Caco-2 (cell line): ENCODE measurements around the gene ELP5. TPM values are rescaled to one million over a fixed set of nuclear protein-coding genes. Genes with fewer than 3 reads are reported as not detected.
"Not testable (repeated sequence)": the region's sequence is repeated elsewhere in the genome, so short reads cannot be mapped to it uniquely, and the experiment has no call there.

Experiments used
- BruUV-seq: library from RNA; stranded (reverse); fragments of 400-500 nt; replicated peaks from 2 replicates; lab custom pipeline; 2021; lab: Mats Ljungman, UMichigan
- CTCF ChIA-PET: fragments of 300-600 bp; sonication (Branson Sonifier 250); formaldehyde crosslinking; loops from one replicate; lab custom pipeline; 2022; ENCODE audit warnings: antibody characterized with exemption; lab: Charles Lee
- POLR2A ChIA-PET: fragments of 300-600 bp; sonication (Branson Sonifier 250); formaldehyde crosslinking; loops from one replicate; lab custom pipeline; 2022; ENCODE audit warnings: antibody characterized with exemption; lab: Charles Lee
- DNase-seq, 2 experiments: peaks; one replicate each; pipeline versions ENCODE4 v3.0.0 to v3.0.0-alpha.2; 2020 to 2022
- H3K27me3 ChIP-seq: replicated peaks from 2 replicates; pipeline ENCODE4 v1.6.0; 2011; ENCODE audit warnings: low read length; ENCODE audit not compliant: control insufficient read depth, insufficient read depth
- H3K36me3 ChIP-seq: 2 replicates; pipeline ENCODE4 v1.5.1; 2011; ENCODE audit warnings: low read length; ENCODE audit not compliant: control insufficient read depth, insufficient read depth
- H3K4me1 ChIP-seq: fragments of 250-450 bp; sonication (Bioruptor Pico); 2 replicates; pipeline ENCODE4 v1.5.1; 2020; ENCODE audit warnings: mild to moderate bottlenecking
- H3K4me3 ChIP-seq: 2 replicates; pipeline ENCODE4 v1.5.1; 2011; ENCODE audit warnings: low read depth, mild to moderate bottlenecking, control low read depth, low read length
- H3K9me3 ChIP-seq: fragments of 250-450 bp; sonication (Bioruptor Pico); 2 replicates; pipeline ENCODE4 v1.5.1; 2020; ENCODE audit warnings: mild to moderate bottlenecking, moderate library complexity
- H3K27ac Mint-ChIP-seq: one replicate; pipeline ENCODE4 v1.8.0; 2022; ENCODE audit warnings: mixed read lengths; ENCODE audit not compliant: unreplicated experiment
- H3K27me3 Mint-ChIP-seq: one replicate; pipeline ENCODE4 v1.8.0; 2022; ENCODE audit warnings: mixed read lengths; ENCODE audit not compliant: insufficient read depth, unreplicated experiment
- H3K36me3 Mint-ChIP-seq: one replicate; pipeline ENCODE4 v1.8.0; 2022; ENCODE audit warnings: mild to moderate bottlenecking, mixed read lengths; ENCODE audit not compliant: insufficient read depth, unreplicated experiment
- H3K4me1 Mint-ChIP-seq: one replicate; pipeline ENCODE4 v1.8.0; 2022; ENCODE audit warnings: low read depth, mixed read lengths; ENCODE audit not compliant: unreplicated experiment
- H3K4me3 Mint-ChIP-seq: one replicate; pipeline ENCODE4 v1.8.0; 2022; ENCODE audit warnings: mild to moderate bottlenecking, moderate library complexity, mixed read lengths; ENCODE audit not compliant: unreplicated experiment
- H3K9me3 Mint-ChIP-seq: one replicate; pipeline ENCODE4 v1.8.0; 2022; ENCODE audit warnings: mixed read lengths; ENCODE audit not compliant: unreplicated experiment
- intact Hi-C: fragments of 100-400 bp; cut with micrococcal nuclease; formaldehyde crosslinking; loops from one replicate; pipeline ENCODE4 v1.10.0; 2022; ENCODE audit not compliant: unreplicated experiment
- total RNA-seq: library from RNA; stranded (reverse); gene quantifications from 2 replicates; pipeline ENCODE4 v1.2.3, GENCODE V29; 2022
- TF ChIP-seq, protein P1 (sequence below), 2 experiments: fragments of 200-600 bp in 1 of 2; IDR thresholded peaks; 1 replicate in 1 of 2; 2 replicates in 1 of 2; pipeline versions ENCODE4 v1.5.1 to v1.8.0; 2011 to 2022; ENCODE audit warnings: antibody characterized with exemption in 1 of 2, control low read depth in 1 of 2, inconsistent platforms in 1 of 2, low read depth in 1 of 2, low read length in 1 of 2, mild to moderate bottlenecking in 1 of 2, moderate library complexity in 1 of 2; ENCODE audit not compliant: insufficient read depth in 1 of 2, severe bottlenecking in 1 of 2, unreplicated experiment in 1 of 2

The ELP5 gene
- total RNA-seq, 1 experiment from 2014 or later: 43.2 TPM

- ChIA-PET POLR2A (interaction anchor here (0.6 to 1.0 kb wide), 2 partner anchors 10 to 14 kb away, joined by 3 read pairs; partner anchors contain the start of genes CTDNEP1 and ELP5), CTCF (interaction anchor here (0.8 to 1.3 kb wide), 3 partner anchors 10 to 28 kb away, joined by 3 to 5 read pairs (median 3); partner anchors contain the start of genes CTDNEP1 and ELP5)
- peaks cover 3% of the 10 kb centered on the region for H3K27me3 Mint-ChIP-seq
- Histone ChIP-seq H3K4me3 (peak within 1 kb of the TSS; percentile 84), H3K36me3 (no peaks in the 10 kb centered on the region), H3K27me3 (no peaks in the 10 kb centered on the region), H3K9me3 (no peaks in the 10 kb centered on the region), H3K4me1 (peaks cover 6% of the 10 kb centered on the region; the same call in 1 of the 2 replicates)
- DNase-seq: peak; percentile 78 to 79
- H3K4me3 Mint-ChIP-seq: peak within 1 kb of the TSS; percentile 94
- H3K36me3 Mint-ChIP-seq: peaks cover 62% of the 10 kb centered on the region
- no peaks in the 10 kb centered on the region for H3K9me3 Mint-ChIP-seq
- no TSS peak for BruUV-seq
- intact Hi-C loops: no loop called here
- peak within 1 kb of the TSS; percentile 96 for H3K27ac Mint-ChIP-seq
- TF ChIP-seq, protein P1, sequence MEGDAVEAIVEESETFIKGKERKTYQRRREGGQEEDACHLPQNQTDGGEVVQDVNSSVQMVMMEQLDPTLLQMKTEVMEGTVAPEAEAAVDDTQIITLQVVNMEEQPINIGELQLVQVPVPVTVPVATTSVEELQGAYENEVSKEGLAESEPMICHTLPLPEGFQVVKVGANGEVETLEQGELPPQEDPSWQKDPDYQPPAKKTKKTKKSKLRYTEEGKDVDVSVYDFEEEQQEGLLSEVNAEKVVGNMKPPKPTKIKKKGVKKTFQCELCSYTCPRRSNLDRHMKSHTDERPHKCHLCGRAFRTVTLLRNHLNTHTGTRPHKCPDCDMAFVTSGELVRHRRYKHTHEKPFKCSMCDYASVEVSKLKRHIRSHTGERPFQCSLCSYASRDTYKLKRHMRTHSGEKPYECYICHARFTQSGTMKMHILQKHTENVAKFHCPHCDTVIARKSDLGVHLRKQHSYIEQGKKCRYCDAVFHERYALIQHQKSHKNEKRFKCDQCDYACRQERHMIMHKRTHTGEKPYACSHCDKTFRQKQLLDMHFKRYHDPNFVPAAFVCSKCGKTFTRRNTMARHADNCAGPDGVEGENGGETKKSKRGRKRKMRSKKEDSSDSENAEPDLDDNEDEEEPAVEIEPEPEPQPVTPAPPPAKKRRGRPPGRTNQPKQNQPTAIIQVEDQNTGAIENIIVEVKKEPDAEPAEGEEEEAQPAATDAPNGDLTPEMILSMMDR (IDR thresholded peaks at IDR 0.05; ENCODE audit: insufficient read depth in 1 of 2, low read depth in 1 of 2, low read length in 1 of 2, severe bottlenecking in 1 of 2, unreplicated experiment in 1 of 2): no peak
- H3K4me1 Mint-ChIP-seq: peaks cover 17% of the 10 kb centered on the region
Observed at GRCh38 chr17:7241783-7242716, 10.0 kb upstream of the ELP5 start, which contains the start of gene GABARAP. TSS of gene GABARAP (minus strand) at chr17:7242449. CDS start at chr17:7242330, 119 bp downstream.

GRCh38 chr17:7242717-7243452, 9.1 kb upstream of the ELP5 start:
- ChIA-PET CTCF (interaction anchor here (0.8 to 1.3 kb wide), 2 partner anchors 22 to 29 kb away, joined by 3 to 5 read pairs; no protein-coding TSS in a partner anchor), POLR2A (interaction anchor here (0.6 kb wide), 1 partner anchor 9 kb away, joined by 3 read pairs; the partner anchor contains the start of genes CTDNEP1 and ELP5)
- TF ChIP-seq, protein P1 (IDR thresholded peaks at IDR 0.05; ENCODE audit: insufficient read depth in 1 of 2, low read depth in 1 of 2, low read length in 1 of 2, severe bottlenecking in 1 of 2, unreplicated experiment in 1 of 2): peak in 1 of 2 experiments; percentile 17
- BruUV-seq: no TSS peak
- Histone ChIP-seq H3K27me3 (no peaks in the 10 kb centered on the region), H3K4me1 (peaks cover 6% of the 10 kb centered on the region; the same call in 1 of the 2 replicates), H3K36me3 (no peaks in the 10 kb centered on the region), H3K9me3 (no peaks in the 10 kb centered on the region), H3K4me3 (peak overlapping the region; percentile 84)
- peak overlapping the region; percentile 94 for H3K4me3 Mint-ChIP-seq
- no peaks in the 10 kb centered on the region for H3K9me3 Mint-ChIP-seq
- peaks cover 57% of the 10 kb centered on the region for H3K36me3 Mint-ChIP-seq
- DNase-seq: peak; percentile 89 to 92
- intact Hi-C loops: no loop called here
- H3K4me1 Mint-ChIP-seq: peaks cover 14% of the 10 kb centered on the region
- H3K27me3 Mint-ChIP-seq: peaks cover 3% of the 10 kb centered on the region
- H3K27ac Mint-ChIP-seq: peak overlapping the region; percentile 96

- TSS peak; percentile 41 for BruUV-seq
- DNase-seq: no peak
- POLR2A ChIA-PET: no interaction called here
Observed at GRCh38 chr17:7243453-7243729, 8.6 kb upstream of the ELP5 start.

GRCh38 chr17:7243838-7244237, 8.2 kb upstream of the ELP5 start:
- H3K36me3 ChIP-seq, H3K27me3 Mint-ChIP-seq, DNase-seq, H3K4me3 Mint-ChIP-seq, intact Hi-C loops, H3K4me1 ChIP-seq, H3K4me3 ChIP-seq, H3K9me3 ChIP-seq, H3K27ac Mint-ChIP-seq, H3K9me3 Mint-ChIP-seq, POLR2A ChIA-PET, BruUV-seq, H3K27me3 ChIP-seq: not testable (repeated sequence)
- CTCF ChIA-PET: interaction anchor here (0.6 kb wide), 1 partner anchor 61 kb away, joined by 5 read pairs; no protein-coding TSS in a partner anchor
- H3K4me1 Mint-ChIP-seq: peaks cover 14% of the 10 kb centered on the region
- peaks cover 54% of the 10 kb centered on the region for H3K36me3 Mint-ChIP-seq

More at GRCh38 chr17:7243453-7243729, 8.6 kb upstream of the ELP5 start:
- CTCF ChIA-PET: interaction anchor here (0.6 to 1.3 kb wide), 2 partner anchors 23 to 62 kb away, joined by 5 read pairs; no protein-coding TSS in a partner anchor
- no peaks in the 10 kb centered on the region for H3K27me3 ChIP-seq
- intact Hi-C loops: no loop called here
- Mint-ChIP-seq H3K4me1 (peaks cover 14% of the 10 kb centered on the region), H3K9me3 (no peaks in the 10 kb centered on the region), H3K4me3 (peak overlapping the region; percentile 94), H3K27ac (peak overlapping the region; percentile 96), H3K27me3 (peaks cover 3% of the 10 kb centered on the region), H3K36me3 (peaks cover 54% of the 10 kb centered on the region)
- no peaks in the 10 kb centered on the region for H3K9me3 ChIP-seq
- H3K4me3 ChIP-seq: peak overlapping the region; percentile 84
- no peaks in the 10 kb centered on the region for H3K36me3 ChIP-seq
- H3K4me1 ChIP-seq: peaks cover 6% of the 10 kb centered on the region; the same call in 1 of the 2 replicates
- TF ChIP-seq, protein P1 (IDR thresholded peaks at IDR 0.05; ENCODE audit: insufficient read depth in 1 of 2, low read depth in 1 of 2, low read length in 1 of 2, severe bottlenecking in 1 of 2, unreplicated experiment in 1 of 2): no peak
